A673 (cell line): Measurements from ENCODE around the gene NCBP1.

Experiments used
- EZH2 ChIP-seq: fragments of 200-600 bp; sonication (generic); IDR thresholded peaks from 2 replicates; pipeline ENCODE4 v1.6.1; 2017; ENCODE audit warnings: borderline replicate concordance, low read depth, mild to moderate bottlenecking, mixed read lengths, antibody characterized with exemption, low read length; ENCODE audit not compliant: poor library complexity, severe bottlenecking
- TF ChIP-seq, protein P1 (sequence below): fragments of 300-800, 200-600 bp; sonication (generic); conservative IDR thresholded peaks from 2 replicates; pipeline ENCODE4 v1.5.1; 2017; ENCODE audit warnings: low read depth, mild to moderate bottlenecking, antibody characterized with exemption, low read length, moderate library complexity, mixed read lengths

DNA sequence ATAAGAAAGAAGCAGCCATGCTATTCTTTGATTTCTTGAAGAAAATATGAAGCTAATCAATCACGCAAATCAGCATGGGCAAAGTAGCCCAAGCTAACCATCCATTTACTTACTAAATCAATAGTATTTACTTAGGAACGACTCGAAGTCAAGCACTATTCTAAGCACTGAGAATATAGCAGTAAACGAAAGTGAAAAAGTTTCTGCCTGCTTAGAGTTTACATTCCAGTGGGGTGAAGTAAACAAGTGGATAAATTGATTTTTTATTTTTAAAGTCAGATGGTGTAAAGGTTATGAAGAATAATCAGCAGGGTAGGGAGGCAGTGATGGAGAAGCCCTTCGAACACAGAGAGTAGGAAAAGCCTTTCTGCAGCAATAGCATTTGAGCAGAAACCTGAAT lies 6.0 kb upstream of the NCBP1 start:
- TF ChIP-seq, protein P1, sequence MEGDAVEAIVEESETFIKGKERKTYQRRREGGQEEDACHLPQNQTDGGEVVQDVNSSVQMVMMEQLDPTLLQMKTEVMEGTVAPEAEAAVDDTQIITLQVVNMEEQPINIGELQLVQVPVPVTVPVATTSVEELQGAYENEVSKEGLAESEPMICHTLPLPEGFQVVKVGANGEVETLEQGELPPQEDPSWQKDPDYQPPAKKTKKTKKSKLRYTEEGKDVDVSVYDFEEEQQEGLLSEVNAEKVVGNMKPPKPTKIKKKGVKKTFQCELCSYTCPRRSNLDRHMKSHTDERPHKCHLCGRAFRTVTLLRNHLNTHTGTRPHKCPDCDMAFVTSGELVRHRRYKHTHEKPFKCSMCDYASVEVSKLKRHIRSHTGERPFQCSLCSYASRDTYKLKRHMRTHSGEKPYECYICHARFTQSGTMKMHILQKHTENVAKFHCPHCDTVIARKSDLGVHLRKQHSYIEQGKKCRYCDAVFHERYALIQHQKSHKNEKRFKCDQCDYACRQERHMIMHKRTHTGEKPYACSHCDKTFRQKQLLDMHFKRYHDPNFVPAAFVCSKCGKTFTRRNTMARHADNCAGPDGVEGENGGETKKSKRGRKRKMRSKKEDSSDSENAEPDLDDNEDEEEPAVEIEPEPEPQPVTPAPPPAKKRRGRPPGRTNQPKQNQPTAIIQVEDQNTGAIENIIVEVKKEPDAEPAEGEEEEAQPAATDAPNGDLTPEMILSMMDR, result no peak
- TF ChIP-seq EZH2, result no peak
